Brain microvascular endothelial cell (primary cell): ENCODE data around the gene ILK.

Experiments
- DNase-seq: peaks from one replicate; pipeline ENCODE4 v3.0.0-alpha.2; 2020
- H3K27ac ChIP-seq: fragments of 250-450 bp; sonication (Bioruptor Pico); 2 replicates; pipeline ENCODE4 v1.5.1; 2020; ENCODE audit warnings: mild to moderate bottlenecking, moderate library complexity
- H3K27me3 ChIP-seq: fragments of 250-450 bp; sonication (Bioruptor Pico); replicated peaks from 2 replicates; pipeline ENCODE4 v1.5.1; 2020; ENCODE audit warnings: mild to moderate bottlenecking
- H3K36me3 ChIP-seq: fragments of 250-450 bp; sonication (Bioruptor Pico); replicated peaks from 2 replicates; pipeline ENCODE4 v1.5.1; 2020; ENCODE audit warnings: mild to moderate bottlenecking
- H3K4me3 ChIP-seq: 2 replicates; pipeline ENCODE4 v1.5.1; 2011; ENCODE audit warnings: low read depth, mild to moderate bottlenecking, control low read depth, low read length, moderate library complexity
- CTCF ChIP-seq: IDR thresholded peaks from 2 replicates; pipeline ENCODE4 v1.5.1; 2011; ENCODE audit warnings: low read depth, mild to moderate bottlenecking, moderate library complexity, low read length, control low read depth, inconsistent platforms; ENCODE audit errors: missing control alignments
- in situ Hi-C: cut with HindIII; loops from 2 replicates; pipeline ENCODE4 v1.10.0; 2017; ENCODE audit warnings: low sequenced_read_pairs, low pct_ligation_motif_present

The ILK gene

DNA sequence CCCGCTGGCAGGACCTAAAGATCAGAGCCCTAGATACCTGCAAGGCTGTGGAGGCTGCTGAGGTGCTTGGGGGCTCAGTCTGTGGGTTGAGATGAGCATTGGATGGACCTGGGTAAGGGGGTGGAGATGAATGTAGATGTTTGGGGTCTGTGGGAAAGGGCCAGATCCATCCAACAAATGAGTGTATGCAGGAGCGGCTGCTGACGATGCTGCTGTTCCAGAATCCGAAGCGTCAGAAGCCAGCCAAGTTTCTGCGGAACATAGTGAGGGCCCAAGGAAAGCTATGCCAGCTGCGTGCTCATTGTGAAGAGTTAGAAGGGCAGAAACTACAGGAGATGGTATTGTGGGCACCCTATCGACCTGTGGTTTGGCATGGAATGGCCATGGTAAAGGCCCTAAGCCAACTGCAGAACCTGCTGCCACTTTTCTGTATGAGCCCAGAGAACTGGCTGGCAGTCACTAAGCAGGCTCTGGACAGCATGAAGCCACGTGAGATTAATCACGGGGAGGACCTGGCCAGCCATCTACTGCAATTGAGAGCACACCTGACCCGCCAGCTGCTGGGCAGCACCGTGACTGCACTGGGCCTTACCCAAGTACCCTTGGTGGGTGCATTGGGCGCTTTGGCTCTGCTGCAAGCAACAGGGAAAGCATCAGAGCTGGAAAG is 36.7 kb upstream of the ILK start:
- H3K4me3 ChIP-seq, result no peak overlapping the region
- no peak overlapping the region for H3K27ac ChIP-seq
- DNase-seq, result no peak
- H3K27me3 ChIP-seq, result no peaks in the 10 kb centered on the region
- no peaks in the 10 kb centered on the region for H3K36me3 ChIP-seq
- TF ChIP-seq CTCF, result no peak
- in situ Hi-C loops, result no loop called here

- in situ Hi-C loops, result no loop called here
- no peak for DNase-seq
- no peak for TF ChIP-seq CTCF
Measured at GRCh38 chr11:6567371-6567745, 36.2 kb upstream of the ILK start.

DNA sequence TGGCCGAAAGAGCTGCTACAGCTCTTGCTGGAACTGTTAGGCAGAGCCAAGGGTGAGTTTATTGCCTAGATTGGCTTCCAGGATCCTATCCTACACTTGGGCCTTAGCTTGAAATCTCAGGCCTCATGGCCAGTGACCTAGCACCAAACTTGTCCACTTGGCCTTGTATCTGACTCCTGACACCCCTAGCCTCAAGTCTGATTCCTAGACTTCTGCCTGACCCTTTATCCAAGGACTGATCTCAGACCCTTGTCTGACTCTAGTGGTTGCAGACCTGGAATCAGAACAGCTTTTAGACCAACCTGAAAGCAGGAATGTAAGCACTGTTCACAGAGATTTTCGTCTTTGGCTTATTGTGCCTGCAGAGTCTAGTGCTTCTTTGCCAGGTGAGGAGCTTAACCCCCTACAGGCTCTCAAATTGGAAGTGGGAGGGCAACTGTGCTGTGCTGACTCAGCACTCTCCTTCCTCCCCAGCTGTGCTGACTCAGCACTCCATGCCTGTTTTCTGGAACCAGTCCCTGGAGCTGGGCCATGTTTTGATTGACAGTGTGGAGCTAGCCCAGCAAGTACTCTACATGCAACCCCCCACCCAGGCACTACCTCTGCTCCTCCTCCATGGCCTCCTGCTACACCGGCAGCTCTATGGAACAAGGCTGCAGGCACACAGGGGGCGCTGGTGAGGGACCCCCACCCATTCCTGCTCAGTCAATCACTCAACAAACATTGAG is 35.2 kb upstream of the ILK start:
- no peak overlapping the region for H3K4me3 ChIP-seq
- TF ChIP-seq CTCF, result peak; percentile 15
- DNase-seq, result peak; percentile 45
- H3K27me3 ChIP-seq, result no peaks in the 10 kb centered on the region
- in situ Hi-C loops, result no loop called here
- H3K27ac ChIP-seq, result no peak overlapping the region
- no peaks in the 10 kb centered on the region for H3K36me3 ChIP-seq

More at GRCh38 chr11:6567371-6567745, 36.2 kb upstream of the ILK start:
- no peaks in the 10 kb centered on the region for H3K36me3 ChIP-seq
- no peak overlapping the region for H3K27ac ChIP-seq
- no peaks in the 10 kb centered on the region for H3K27me3 ChIP-seq
- no peak overlapping the region for H3K4me3 ChIP-seq

- H3K27me3 ChIP-seq, result no peaks in the 10 kb centered on the region
- no peak overlapping the region for H3K4me3 ChIP-seq
- no peak for TF ChIP-seq CTCF
- no peaks in the 10 kb centered on the region for H3K36me3 ChIP-seq
- in situ Hi-C loops, result no loop called here
- no peak overlapping the region for H3K27ac ChIP-seq
- no peak for DNase-seq
Measured at GRCh38 chr11:6569706-6570105, 33.9 kb upstream of the ILK start.

DNA sequence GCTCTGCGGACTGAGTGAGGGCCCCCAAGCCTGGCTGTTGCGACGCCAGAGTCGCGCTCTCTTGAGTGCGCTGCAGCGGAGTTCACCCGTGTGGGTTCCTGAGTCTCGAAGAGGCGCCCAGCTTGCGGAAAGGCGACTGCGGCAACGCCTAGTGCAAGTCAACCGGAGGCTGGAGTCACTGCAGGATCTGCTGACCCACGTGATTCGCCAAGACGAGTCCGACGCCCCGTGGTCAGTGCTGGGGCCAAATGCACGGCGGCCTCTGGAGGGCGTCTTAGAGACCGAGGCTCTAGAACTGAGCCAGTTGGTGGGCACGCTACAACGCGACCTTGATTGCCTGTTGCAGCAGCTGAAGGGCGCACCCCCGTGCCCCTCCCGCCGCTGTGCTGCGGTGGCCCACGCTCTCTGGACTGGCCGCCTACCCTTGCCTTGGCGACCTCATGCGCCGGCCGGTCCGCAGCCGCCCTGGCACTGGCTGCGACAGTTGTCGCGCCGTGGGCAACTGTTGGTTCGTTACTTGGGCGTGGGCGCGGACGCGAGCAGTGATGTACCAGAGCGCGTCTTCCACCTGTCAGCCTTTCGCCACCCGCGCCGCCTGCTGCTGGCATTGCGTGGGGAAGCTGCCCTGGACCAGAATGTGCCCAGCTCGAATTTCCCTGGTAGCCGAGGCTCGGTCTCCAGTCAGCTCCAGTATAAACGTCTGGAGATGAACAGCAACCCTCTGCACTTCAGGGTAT is 32.7 kb upstream of the ILK start:
- in situ Hi-C loops, result no loop called here

More for the DNA sequence above, 32.7 kb upstream of the ILK start:
- TF ChIP-seq CTCF, result peak; percentile 5
- Histone ChIP-seq H3K27ac (no peak overlapping the region), H3K4me3 (no peak overlapping the region), H3K36me3 (no peaks in the 10 kb centered on the region), H3K27me3 (no peaks in the 10 kb centered on the region)
- DNase-seq, result no peak
